ENCODE measurements around the gene ARAP1. TPM values are rescaled to one million over a fixed set of nuclear protein-coding genes. Genes with fewer than 3 reads are reported as not detected.

ARAP1 gene
- total RNA-seq, 1 experiment from 2014 or later = 66.1 TPM

GRCh38 chr11:72724021-72724551 lies 28.1 kb downstream of the ARAP1 start:
- Histone ChIP-seq H3K4me3 (ENCODE audit: low read depth, low read length, poor library complexity, severe bottlenecking) (no peak overlapping the region), H3K27ac (ENCODE audit: low read depth, low read length, poor library complexity, severe bottlenecking) (no peak overlapping the region), H3K9me3 (ENCODE audit: low read depth, low read length, poor library complexity, severe bottlenecking) (no peaks in the 10 kb centered on the region), H3K4me1 (ENCODE audit: insufficient read depth, low read length, poor library complexity, severe bottlenecking) (peaks cover 19% of the 10 kb centered on the region), H3K27me3 (replicated peaks; ENCODE audit: insufficient read depth, low read depth, low read length, poor library complexity) (no peaks in the 10 kb centered on the region), H3K36me3 (ENCODE audit: insufficient read depth, low read length, poor library complexity, severe bottlenecking) (no peaks in the 10 kb centered on the region)
- BruUV-seq (replicated peaks) = no TSS peak
- CTCF ChIA-PET = no interaction called here
- no peak for DNase-seq (ENCODE audit: low spot score)
- intact Hi-C loops (cut with micrococcal nuclease; ENCODE audit: unreplicated experiment) = loop anchor here (10.0 kb wide), 1 partner anchor 521 kb away; no protein-coding TSS in a partner anchor
- TF ChIP-seq EZH2 (IDR thresholded peaks at IDR 0.05; ENCODE audit: borderline replicate concordance, low read depth, low read length, poor library complexity, severe bottlenecking) = no peak
- TF ChIP-seq, protein P1, sequence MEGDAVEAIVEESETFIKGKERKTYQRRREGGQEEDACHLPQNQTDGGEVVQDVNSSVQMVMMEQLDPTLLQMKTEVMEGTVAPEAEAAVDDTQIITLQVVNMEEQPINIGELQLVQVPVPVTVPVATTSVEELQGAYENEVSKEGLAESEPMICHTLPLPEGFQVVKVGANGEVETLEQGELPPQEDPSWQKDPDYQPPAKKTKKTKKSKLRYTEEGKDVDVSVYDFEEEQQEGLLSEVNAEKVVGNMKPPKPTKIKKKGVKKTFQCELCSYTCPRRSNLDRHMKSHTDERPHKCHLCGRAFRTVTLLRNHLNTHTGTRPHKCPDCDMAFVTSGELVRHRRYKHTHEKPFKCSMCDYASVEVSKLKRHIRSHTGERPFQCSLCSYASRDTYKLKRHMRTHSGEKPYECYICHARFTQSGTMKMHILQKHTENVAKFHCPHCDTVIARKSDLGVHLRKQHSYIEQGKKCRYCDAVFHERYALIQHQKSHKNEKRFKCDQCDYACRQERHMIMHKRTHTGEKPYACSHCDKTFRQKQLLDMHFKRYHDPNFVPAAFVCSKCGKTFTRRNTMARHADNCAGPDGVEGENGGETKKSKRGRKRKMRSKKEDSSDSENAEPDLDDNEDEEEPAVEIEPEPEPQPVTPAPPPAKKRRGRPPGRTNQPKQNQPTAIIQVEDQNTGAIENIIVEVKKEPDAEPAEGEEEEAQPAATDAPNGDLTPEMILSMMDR (conservative IDR thresholded peaks at IDR 0.05; ENCODE audit: low read depth, low read length) = no peak
- POLR2A ChIA-PET (ENCODE audit: low non-redundant PET) = no interaction called here

GRCh38 chr11:72723508-72723907 lies 28.7 kb downstream of the ARAP1 start:
- no peak for TF ChIP-seq EZH2 (IDR thresholded peaks at IDR 0.05; ENCODE audit: borderline replicate concordance, low read depth, low read length, poor library complexity, severe bottlenecking)
- TF ChIP-seq, protein P1 (conservative IDR thresholded peaks at IDR 0.05; ENCODE audit: low read depth, low read length) = no peak
- no peaks in the 10 kb centered on the region for H3K36me3 ChIP-seq (ENCODE audit: insufficient read depth, low read length, poor library complexity, severe bottlenecking)
- H3K9me3 ChIP-seq (ENCODE audit: low read depth, low read length, poor library complexity, severe bottlenecking) = no peaks in the 10 kb centered on the region
- H3K27ac ChIP-seq (ENCODE audit: low read depth, low read length, poor library complexity, severe bottlenecking) = no peak overlapping the region
- H3K4me3 ChIP-seq (ENCODE audit: low read depth, low read length, poor library complexity, severe bottlenecking) = no peak overlapping the region
- CTCF ChIA-PET = no interaction called here
- peaks cover 19% of the 10 kb centered on the region for H3K4me1 ChIP-seq (ENCODE audit: insufficient read depth, low read length, poor library complexity, severe bottlenecking)
- POLR2A ChIA-PET (ENCODE audit: low non-redundant PET) = interaction anchor here (0.7 kb wide), 1 partner anchor 164 kb away, joined by 3 read pairs; no protein-coding TSS in a partner anchor
- intact Hi-C loops (cut with micrococcal nuclease; ENCODE audit: unreplicated experiment) = loop anchor here (10.0 kb wide), 1 partner anchor 521 kb away; no protein-coding TSS in a partner anchor
- no peaks in the 10 kb centered on the region for H3K27me3 ChIP-seq (replicated peaks; ENCODE audit: insufficient read depth, low read depth, low read length, poor library complexity)
- BruUV-seq (replicated peaks) = no TSS peak
- no peak for DNase-seq (ENCODE audit: low spot score)

GRCh38 chr11:72722050-72722748 lies 30.0 kb downstream of the ARAP1 start:
- ChIA-PET CTCF (interaction anchor here (0.6 to 0.7 kb wide), 3 partner anchors 71 to 99 kb away, joined by 3 to 4 read pairs (median 3); partner anchors contain the start of gene ATG16L2), POLR2A (ENCODE audit: low non-redundant PET) (no interaction called here)
- Histone ChIP-seq H3K27me3 (replicated peaks; ENCODE audit: insufficient read depth, low read depth, low read length, poor library complexity) (no peaks in the 10 kb centered on the region), H3K27ac (ENCODE audit: low read depth, low read length, poor library complexity, severe bottlenecking) (peak overlapping the region; percentile 86), H3K4me3 (ENCODE audit: low read depth, low read length, poor library complexity, severe bottlenecking) (peak overlapping the region; percentile 54), H3K4me1 (ENCODE audit: insufficient read depth, low read length, poor library complexity, severe bottlenecking) (peaks cover 19% of the 10 kb centered on the region), H3K9me3 (ENCODE audit: low read depth, low read length, poor library complexity, severe bottlenecking) (no peaks in the 10 kb centered on the region), H3K36me3 (ENCODE audit: insufficient read depth, low read length, poor library complexity, severe bottlenecking) (no peaks in the 10 kb centered on the region)
- no TSS peak for BruUV-seq (replicated peaks)
- peak; percentile 92 for DNase-seq (ENCODE audit: low spot score)
- TF ChIP-seq EZH2 (IDR thresholded peaks at IDR 0.05; ENCODE audit: borderline replicate concordance, low read depth, low read length, poor library complexity, severe bottlenecking) = no peak
- TF ChIP-seq, protein P1 (conservative IDR thresholded peaks at IDR 0.05; ENCODE audit: low read depth, low read length) = no peak
- intact Hi-C loops (cut with micrococcal nuclease; ENCODE audit: unreplicated experiment) = loop anchor here (10.0 kb wide), 1 partner anchor 523 kb away; no protein-coding TSS in a partner anchor

Measured in A673 (cell line).